ENCODE data around the gene ZNF804A. TPM values are rescaled to one million over a fixed set of nuclear protein-coding genes. Genes with fewer than 3 reads are reported as not detected.

ZNF804A gene
- total RNA-seq, 3 donors from 2014 or later, result 0.14 to 0.70 TPM; not detected in 1

DNA sequence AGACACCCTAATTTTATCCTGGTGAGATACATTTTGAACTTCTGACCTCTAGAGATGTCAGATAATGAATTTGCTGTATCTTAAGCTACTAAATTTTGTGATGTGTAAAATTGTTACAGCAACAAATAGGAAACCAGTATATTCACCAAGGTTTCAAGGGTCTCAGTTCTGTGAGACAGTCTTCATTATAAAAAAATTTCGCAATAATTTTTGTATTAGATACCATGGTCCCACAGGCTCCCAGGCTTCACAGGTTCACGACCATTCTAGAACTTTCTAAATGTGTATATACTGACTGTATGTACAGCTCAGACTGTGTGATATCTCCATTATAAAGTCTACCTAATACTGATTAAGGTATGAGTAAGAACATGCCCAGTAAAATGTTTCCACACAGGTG, 181.4 kb downstream of the ZNF804A start:
- Histone ChIP-seq H3K4me3 (no peak overlapping the region), H3K36me3 (ENCODE audit: low read depth) (no peaks in the 10 kb centered on the region), H3K4me1 (ENCODE audit: low read depth) (no peaks in the 10 kb centered on the region), H3K9me3 (no peaks in the 10 kb centered on the region)
- DNase-seq (no peak), ATAC-seq (no peak)
- TF ChIP-seq, protein P1, sequence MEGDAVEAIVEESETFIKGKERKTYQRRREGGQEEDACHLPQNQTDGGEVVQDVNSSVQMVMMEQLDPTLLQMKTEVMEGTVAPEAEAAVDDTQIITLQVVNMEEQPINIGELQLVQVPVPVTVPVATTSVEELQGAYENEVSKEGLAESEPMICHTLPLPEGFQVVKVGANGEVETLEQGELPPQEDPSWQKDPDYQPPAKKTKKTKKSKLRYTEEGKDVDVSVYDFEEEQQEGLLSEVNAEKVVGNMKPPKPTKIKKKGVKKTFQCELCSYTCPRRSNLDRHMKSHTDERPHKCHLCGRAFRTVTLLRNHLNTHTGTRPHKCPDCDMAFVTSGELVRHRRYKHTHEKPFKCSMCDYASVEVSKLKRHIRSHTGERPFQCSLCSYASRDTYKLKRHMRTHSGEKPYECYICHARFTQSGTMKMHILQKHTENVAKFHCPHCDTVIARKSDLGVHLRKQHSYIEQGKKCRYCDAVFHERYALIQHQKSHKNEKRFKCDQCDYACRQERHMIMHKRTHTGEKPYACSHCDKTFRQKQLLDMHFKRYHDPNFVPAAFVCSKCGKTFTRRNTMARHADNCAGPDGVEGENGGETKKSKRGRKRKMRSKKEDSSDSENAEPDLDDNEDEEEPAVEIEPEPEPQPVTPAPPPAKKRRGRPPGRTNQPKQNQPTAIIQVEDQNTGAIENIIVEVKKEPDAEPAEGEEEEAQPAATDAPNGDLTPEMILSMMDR (IDR thresholded peaks at IDR 0.05), result no peak
- intact Hi-C loops (cut with DNase I, micrococcal nuclease), result no loop called here

DNA sequence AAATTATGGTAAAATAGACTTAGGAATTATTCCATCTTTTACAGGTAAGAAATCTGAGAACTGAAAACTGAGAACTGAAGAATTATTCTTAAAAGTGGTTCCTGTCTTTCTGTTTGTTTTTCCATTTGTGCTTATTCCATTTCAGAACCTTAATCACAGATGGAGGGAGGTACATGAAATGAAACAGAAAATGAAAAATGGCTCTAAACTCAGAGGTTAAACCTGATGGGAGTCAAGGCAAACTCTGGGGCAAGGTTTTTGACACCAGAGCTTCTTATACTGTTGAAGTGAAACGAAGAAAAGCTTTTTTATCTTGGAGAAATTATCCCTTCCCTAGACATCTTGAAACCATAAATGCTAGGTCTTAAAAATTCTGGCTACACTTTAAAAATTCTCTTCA, 182.1 kb downstream of the ZNF804A start:
- Histone ChIP-seq H3K4me3 (no peak overlapping the region), H3K9me3 (no peaks in the 10 kb centered on the region), H3K36me3 (ENCODE audit: low read depth) (no peaks in the 10 kb centered on the region), H3K4me1 (ENCODE audit: low read depth) (no peaks in the 10 kb centered on the region)
- ATAC-seq (no peak), DNase-seq (no peak)
- TF ChIP-seq, protein P1 (IDR thresholded peaks at IDR 0.05), result no peak
- intact Hi-C loops (cut with DNase I, micrococcal nuclease), result no loop called here

DNA sequence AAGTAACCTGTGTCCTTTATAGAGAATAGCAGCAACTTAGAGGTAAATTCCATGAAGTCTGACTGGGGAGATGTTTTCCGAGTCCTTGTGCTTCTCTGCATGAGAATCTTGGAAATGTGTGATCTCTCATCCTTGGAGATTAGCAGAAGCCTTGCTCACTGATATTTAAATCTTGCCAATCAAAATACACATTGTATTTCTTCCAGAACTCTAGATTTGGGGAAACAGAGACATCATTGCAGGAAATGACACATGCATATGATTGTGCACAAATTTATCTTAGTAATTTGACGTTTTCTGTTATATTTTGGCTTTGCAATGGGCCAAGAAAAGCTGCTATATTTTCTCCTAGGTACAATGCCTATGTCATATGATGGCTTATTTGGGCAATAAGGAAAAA, 182.6 kb downstream of the ZNF804A start:
- Histone ChIP-seq H3K9me3 (no peaks in the 10 kb centered on the region), H3K36me3 (ENCODE audit: low read depth) (no peaks in the 10 kb centered on the region), H3K4me3 (no peak overlapping the region), H3K4me1 (ENCODE audit: low read depth) (no peaks in the 10 kb centered on the region)
- intact Hi-C loops (cut with DNase I, micrococcal nuclease), result no loop called here
- ATAC-seq (no peak), DNase-seq (no peak)
- TF ChIP-seq, protein P1 (IDR thresholded peaks at IDR 0.05), result no peak

DNA sequence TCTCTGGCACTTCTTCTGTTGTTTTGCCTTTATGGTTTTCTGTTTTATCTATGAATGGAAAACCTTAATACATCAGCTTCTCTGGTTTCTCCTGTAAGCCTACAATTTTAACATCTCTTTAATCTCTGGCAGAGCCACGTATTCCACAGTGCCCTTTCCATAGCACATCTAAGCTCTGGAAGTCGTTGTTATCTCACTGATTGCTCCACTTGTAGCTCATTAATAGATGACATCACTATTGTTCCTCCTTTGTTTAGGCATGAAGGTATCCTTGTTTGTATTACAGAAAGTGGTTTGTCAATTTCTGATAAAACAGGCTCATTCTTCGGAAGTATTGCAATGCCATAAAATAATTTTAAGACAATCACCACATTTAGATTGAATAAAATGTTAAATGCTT, 185.2 kb downstream of the ZNF804A start:
- Histone ChIP-seq H3K4me3 (no peak overlapping the region), H3K4me1 (ENCODE audit: low read depth) (no peaks in the 10 kb centered on the region), H3K9me3 (no peaks in the 10 kb centered on the region), H3K36me3 (ENCODE audit: low read depth) (no peaks in the 10 kb centered on the region)
- ATAC-seq (no peak), DNase-seq (no peak)
- TF ChIP-seq, protein P1 (IDR thresholded peaks at IDR 0.05), result no peak
- intact Hi-C loops (cut with DNase I, micrococcal nuclease), result no loop called here

DNA sequence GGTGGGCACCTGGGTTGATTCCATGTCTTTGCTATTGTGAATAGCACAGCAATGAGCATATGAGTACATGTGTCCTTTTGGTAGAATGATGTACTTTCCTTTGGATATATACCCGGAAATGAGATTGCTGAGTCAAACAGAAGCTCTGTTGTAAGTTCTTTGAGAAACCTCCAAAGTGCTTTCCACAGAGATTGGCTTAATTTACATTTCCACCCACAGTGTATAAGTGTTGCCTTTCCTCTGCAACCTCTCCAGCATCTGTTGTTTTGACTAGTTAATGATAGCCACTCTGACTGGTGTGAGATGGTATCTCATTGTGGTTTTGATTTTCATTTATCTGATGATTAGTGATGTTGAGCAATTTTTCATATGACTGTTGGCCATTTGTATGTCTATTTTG, 194.8 kb downstream of the ZNF804A start:
- TF ChIP-seq, protein P1 (IDR thresholded peaks at IDR 0.05), result no peak
- intact Hi-C loops (cut with DNase I, micrococcal nuclease), result no loop called here
- no peaks in the 10 kb centered on the region for H3K9me3 ChIP-seq
- no peaks in the 10 kb centered on the region for H3K4me1 ChIP-seq (ENCODE audit: low read depth)
- no peak overlapping the region for H3K4me3 ChIP-seq
- ATAC-seq (no peak), DNase-seq (no peak)
- no peaks in the 10 kb centered on the region for H3K36me3 ChIP-seq (ENCODE audit: low read depth)

DNA sequence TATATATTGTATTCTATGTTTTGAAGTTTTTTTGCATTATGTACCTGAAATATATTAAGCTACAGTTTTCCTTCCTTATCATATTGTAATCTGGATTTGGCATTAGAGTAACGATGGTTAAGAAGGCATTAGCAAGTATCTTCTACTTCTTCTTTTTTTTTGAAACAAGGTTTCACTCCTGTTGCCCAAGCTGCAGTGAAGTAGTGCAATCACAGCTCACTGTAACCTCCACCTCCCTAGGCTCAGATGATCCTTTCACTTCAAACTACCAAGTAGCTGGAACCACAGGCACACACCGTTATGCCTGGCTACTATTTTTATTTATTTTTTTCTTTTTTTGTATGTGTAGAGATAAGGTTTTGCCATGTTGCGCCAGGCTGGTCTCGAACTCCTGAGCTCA, 201.1 kb downstream of the ZNF804A start:
- TF ChIP-seq, protein P1 (IDR thresholded peaks at IDR 0.05), result no peak
- Histone ChIP-seq H3K36me3 (ENCODE audit: low read depth) (no peaks in the 10 kb centered on the region), H3K9me3 (no peaks in the 10 kb centered on the region), H3K4me3 (no peak overlapping the region), H3K4me1 (ENCODE audit: low read depth) (no peaks in the 10 kb centered on the region)
- intact Hi-C loops (cut with DNase I, micrococcal nuclease), result no loop called here
- no peak for DNase-seq
- ATAC-seq, result no peak

All from mucosa of descending colon (tissue), 3 donors.